SK-N-SH treated with all-trans-retinoic acid at 6 μM for 48 hours (cell line): ENCODE results near the gene TRABD2B.

Source experiments
- ATAC-seq: fragments of 200-7000 bp; cut with Tn5 transposase; 3 replicates; pipeline ENCODE4 v1.9.1; 2020; ENCODE audit warnings: mild to moderate bottlenecking, moderate library complexity
- BACH2 ChIP-seq: fragments of 250-450 bp; sonication (Bioruptor Pico); IDR thresholded peaks from 2 replicates; pipeline ENCODE4 v1.9.0; 2021; ENCODE audit warnings: mild to moderate bottlenecking, borderline replicate concordance
- CSDC2 ChIP-seq: fragments of 250-450 bp; sonication (Bioruptor Pico); IDR thresholded peaks from 2 replicates; pipeline ENCODE4 v1.5.0; 2020; ENCODE audit warnings: mild to moderate bottlenecking, moderate library complexity
- ESRRG ChIP-seq: fragments of 250-450 bp; sonication (Bioruptor Pico); IDR thresholded peaks from 2 replicates; pipeline ENCODE4 v1.6.1; 2021; ENCODE audit warnings: mild to moderate bottlenecking
- GLIS3 ChIP-seq: fragments of 250-450 bp; sonication (Bioruptor Pico); IDR thresholded peaks from 2 replicates; pipeline ENCODE4 v1.5.0; 2020; ENCODE audit warnings: mild to moderate bottlenecking, moderate library complexity
- ISL1 ChIP-seq: fragments of 250-450 bp; sonication (Bioruptor Pico); IDR thresholded peaks from 2 replicates; pipeline ENCODE4 v2.1.2; 2022; ENCODE audit warnings: mild to moderate bottlenecking, moderate library complexity
- OSR1 ChIP-seq: fragments of 250-450 bp; sonication (Bioruptor Pico); IDR thresholded peaks from 2 replicates; pipeline ENCODE4 v1.8.0; 2022; ENCODE audit warnings: moderate library complexity, mild to moderate bottlenecking, inconsistent platforms
- RARB ChIP-seq: fragments of 250-450 bp; sonication (Bioruptor Pico); IDR thresholded peaks from 2 replicates; pipeline ENCODE4 v1.8.0; 2021; ENCODE audit warnings: mild to moderate bottlenecking, moderate library complexity
- SNAI2 ChIP-seq: fragments of 250-450 bp; sonication (Bioruptor Pico); IDR thresholded peaks from 2 replicates; pipeline ENCODE4 v1.5.0; 2020; ENCODE audit warnings: mild to moderate bottlenecking, moderate library complexity
- TCF4 ChIP-seq: fragments of 250-450 bp; sonication (Bioruptor Pico); IDR thresholded peaks from 2 replicates; pipeline ENCODE4 v1.8.0; 2021; ENCODE audit warnings: mild to moderate bottlenecking, moderate library complexity, borderline replicate concordance
- TOX ChIP-seq: fragments of 250-450 bp; sonication (Bioruptor Pico); IDR thresholded peaks from 2 replicates; pipeline ENCODE4 v1.8.0; 2021; ENCODE audit warnings: mild to moderate bottlenecking, moderate library complexity, borderline replicate concordance
- ZC3H10 ChIP-seq: fragments of 250-450 bp; sonication (Bioruptor Pico); IDR thresholded peaks from 2 replicates; pipeline ENCODE4 v1.5.1; 2021; ENCODE audit warnings: mild to moderate bottlenecking, moderate library complexity
- ZFP3 ChIP-seq: fragments of 250-450 bp; sonication (Bioruptor Pico); IDR thresholded peaks from 2 replicates; pipeline ENCODE4 v1.5.0; 2020; ENCODE audit warnings: mild to moderate bottlenecking, moderate library complexity
- ZFP30 ChIP-seq: fragments of 450-650 bp; formaldehyde crosslinking; IDR thresholded peaks from 2 replicates; pipeline ENCODE4 v1.5.0; 2022; ENCODE audit warnings: mild to moderate bottlenecking, moderate library complexity
- ZNF565 ChIP-seq: fragments of 450-650 bp; formaldehyde crosslinking; conservative IDR thresholded peaks from 2 replicates; pipeline ENCODE4 v1.5.0; 2020; ENCODE audit warnings: low read depth, mild to moderate bottlenecking, moderate library complexity
- ZNF70 ChIP-seq: fragments of 450-650 bp; formaldehyde crosslinking; IDR thresholded peaks from 2 replicates; pipeline ENCODE4 v1.5.0; 2020; ENCODE audit warnings: mild to moderate bottlenecking, moderate library complexity
- ZNF8 ChIP-seq: fragments of 450-650 bp; formaldehyde crosslinking; IDR thresholded peaks from 2 replicates; pipeline ENCODE4 v1.5.0; 2020; ENCODE audit warnings: mild to moderate bottlenecking, moderate library complexity
- TF ChIP-seq, protein P1 (sequence below): fragments of 250-450 bp; sonication (Bioruptor Pico); IDR thresholded peaks from 2 replicates; pipeline ENCODE4 v1.5.0; 2020; ENCODE audit warnings: mild to moderate bottlenecking, moderate library complexity
- TF ChIP-seq, protein P2 (sequence below): fragments of 250-450 bp; sonication (Bioruptor Pico); IDR thresholded peaks from 2 replicates; pipeline ENCODE4 v1.8.0; 2020; ENCODE audit warnings: mild to moderate bottlenecking, moderate library complexity, borderline replicate concordance
- TF ChIP-seq, protein P3 (sequence below): fragments of 250-450 bp; sonication (Bioruptor Pico); IDR thresholded peaks from 2 replicates; pipeline ENCODE4 v1.5.1; 2021; ENCODE audit warnings: mild to moderate bottlenecking, moderate library complexity
- TF ChIP-seq, protein P4 (sequence below): fragments of 250-450 bp; sonication (Bioruptor Pico); IDR thresholded peaks from 2 replicates; pipeline ENCODE4 v1.8.0; 2021; ENCODE audit warnings: low read depth, mild to moderate bottlenecking, moderate library complexity, borderline replicate concordance

Gene TRABD2B

DNA sequence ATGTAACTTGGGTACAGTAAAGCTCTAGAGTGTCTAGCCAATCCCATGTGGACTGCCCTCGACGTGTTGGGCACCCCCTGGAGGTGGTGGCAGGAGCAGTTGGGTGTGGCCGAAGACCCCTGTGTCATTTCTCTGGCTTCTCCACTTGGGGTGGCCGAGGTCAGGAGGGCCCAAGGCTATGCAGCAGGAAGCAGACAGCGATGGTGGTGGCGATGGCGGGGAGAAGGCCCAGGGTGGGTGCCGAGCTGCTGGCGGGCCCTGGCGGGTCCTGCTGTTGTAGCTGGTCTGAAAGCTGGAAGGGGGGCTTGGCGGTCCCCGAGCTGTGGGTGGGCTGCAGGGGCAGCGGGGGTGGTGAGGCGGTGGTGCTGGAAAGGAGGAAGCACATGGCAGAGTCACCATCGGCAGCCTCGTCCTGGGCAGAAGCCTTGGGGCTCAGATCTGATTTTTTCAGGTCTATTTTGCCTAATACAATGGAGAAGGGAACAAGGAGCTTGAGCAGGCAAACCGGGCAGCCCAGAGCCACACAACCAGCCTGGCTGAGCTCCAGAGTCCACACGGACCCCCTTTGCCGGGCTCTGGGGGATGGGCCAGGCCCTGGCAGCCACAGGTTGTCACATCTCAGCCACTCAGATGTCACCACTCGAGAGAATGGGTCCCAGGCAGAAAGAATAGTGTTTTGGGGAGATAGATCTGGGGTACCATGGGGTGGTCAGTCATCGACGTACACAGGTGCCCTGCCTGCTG lies 231.3 kb downstream of the TRABD2B start:
- TF ChIP-seq, protein P1, sequence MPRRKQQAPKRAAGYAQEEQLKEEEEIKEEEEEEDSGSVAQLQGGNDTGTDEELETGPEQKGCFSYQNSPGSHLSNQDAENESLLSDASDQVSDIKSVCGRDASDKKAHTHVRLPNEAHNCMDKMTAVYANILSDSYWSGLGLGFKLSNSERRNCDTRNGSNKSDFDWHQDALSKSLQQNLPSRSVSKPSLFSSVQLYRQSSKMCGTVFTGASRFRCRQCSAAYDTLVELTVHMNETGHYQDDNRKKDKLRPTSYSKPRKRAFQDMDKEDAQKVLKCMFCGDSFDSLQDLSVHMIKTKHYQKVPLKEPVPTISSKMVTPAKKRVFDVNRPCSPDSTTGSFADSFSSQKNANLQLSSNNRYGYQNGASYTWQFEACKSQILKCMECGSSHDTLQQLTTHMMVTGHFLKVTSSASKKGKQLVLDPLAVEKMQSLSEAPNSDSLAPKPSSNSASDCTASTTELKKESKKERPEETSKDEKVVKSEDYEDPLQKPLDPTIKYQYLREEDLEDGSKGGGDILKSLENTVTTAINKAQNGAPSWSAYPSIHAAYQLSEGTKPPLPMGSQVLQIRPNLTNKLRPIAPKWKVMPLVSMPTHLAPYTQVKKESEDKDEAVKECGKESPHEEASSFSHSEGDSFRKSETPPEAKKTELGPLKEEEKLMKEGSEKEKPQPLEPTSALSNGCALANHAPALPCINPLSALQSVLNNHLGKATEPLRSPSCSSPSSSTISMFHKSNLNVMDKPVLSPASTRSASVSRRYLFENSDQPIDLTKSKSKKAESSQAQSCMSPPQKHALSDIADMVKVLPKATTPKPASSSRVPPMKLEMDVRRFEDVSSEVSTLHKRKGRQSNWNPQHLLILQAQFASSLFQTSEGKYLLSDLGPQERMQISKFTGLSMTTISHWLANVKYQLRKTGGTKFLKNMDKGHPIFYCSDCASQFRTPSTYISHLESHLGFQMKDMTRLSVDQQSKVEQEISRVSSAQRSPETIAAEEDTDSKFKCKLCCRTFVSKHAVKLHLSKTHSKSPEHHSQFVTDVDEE (CRISPR knock-in tag): no peak
- TF ChIP-seq ZC3H10 (CRISPR knock-in tag) (no peak), OSR1 (CRISPR knock-in tag) (no peak), ZFP30 (CRISPR knock-in tag) (no peak), ZNF565 (CRISPR knock-in tag) (no peak), CSDC2 (CRISPR knock-in tag) (no peak), TCF4 (CRISPR knock-in tag) (no peak), RARB (CRISPR knock-in tag) (no peak), ZNF8 (CRISPR knock-in tag) (no peak), ZNF70 (CRISPR knock-in tag) (no peak), TOX (no peak), BACH2 (CRISPR knock-in tag) (no peak), GLIS3 (no peak), ESRRG (CRISPR knock-in tag) (no peak), SNAI2 (no peak)
- TF ChIP-seq, protein P2, sequence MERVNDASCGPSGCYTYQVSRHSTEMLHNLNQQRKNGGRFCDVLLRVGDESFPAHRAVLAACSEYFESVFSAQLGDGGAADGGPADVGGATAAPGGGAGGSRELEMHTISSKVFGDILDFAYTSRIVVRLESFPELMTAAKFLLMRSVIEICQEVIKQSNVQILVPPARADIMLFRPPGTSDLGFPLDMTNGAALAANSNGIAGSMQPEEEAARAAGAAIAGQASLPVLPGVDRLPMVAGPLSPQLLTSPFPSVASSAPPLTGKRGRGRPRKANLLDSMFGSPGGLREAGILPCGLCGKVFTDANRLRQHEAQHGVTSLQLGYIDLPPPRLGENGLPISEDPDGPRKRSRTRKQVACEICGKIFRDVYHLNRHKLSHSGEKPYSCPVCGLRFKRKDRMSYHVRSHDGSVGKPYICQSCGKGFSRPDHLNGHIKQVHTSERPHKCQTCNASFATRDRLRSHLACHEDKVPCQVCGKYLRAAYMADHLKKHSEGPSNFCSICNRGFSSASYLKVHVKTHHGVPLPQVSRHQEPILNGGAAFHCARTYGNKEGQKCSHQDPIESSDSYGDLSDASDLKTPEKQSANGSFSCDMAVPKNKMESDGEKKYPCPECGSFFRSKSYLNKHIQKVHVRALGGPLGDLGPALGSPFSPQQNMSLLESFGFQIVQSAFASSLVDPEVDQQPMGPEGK (CRISPR knock-in tag): no peak
- TF ChIP-seq, protein P3, sequence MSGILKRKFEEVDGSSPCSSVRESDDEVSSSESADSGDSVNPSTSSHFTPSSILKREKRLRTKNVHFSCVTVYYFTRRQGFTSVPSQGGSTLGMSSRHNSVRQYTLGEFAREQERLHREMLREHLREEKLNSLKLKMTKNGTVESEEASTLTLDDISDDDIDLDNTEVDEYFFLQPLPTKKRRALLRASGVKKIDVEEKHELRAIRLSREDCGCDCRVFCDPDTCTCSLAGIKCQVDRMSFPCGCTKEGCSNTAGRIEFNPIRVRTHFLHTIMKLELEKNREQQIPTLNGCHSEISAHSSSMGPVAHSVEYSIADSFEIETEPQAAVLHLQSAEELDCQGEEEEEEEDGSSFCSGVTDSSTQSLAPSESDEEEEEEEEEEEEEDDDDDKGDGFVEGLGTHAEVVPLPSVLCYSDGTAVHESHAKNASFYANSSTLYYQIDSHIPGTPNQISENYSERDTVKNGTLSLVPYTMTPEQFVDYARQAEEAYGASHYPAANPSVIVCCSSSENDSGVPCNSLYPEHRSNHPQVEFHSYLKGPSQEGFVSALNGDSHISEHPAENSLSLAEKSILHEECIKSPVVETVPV (CRISPR knock-in tag): no peak
- TF ChIP-seq, protein P4, sequence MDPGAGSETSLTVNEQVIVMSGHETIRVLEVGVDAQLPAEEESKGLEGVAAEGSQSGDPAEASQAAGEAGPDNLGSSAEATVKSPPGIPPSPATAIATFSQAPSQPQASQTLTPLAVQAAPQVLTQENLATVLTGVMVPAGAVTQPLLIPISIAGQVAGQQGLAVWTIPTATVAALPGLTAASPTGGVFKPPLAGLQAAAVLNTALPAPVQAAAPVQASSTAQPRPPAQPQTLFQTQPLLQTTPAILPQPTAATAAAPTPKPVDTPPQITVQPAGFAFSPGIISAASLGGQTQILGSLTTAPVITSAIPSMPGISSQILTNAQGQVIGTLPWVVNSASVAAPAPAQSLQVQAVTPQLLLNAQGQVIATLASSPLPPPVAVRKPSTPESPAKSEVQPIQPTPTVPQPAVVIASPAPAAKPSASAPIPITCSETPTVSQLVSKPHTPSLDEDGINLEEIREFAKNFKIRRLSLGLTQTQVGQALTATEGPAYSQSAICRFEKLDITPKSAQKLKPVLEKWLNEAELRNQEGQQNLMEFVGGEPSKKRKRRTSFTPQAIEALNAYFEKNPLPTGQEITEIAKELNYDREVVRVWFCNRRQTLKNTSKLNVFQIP (CRISPR knock-in tag): no peak
- no peak for ATAC-seq

DNA sequence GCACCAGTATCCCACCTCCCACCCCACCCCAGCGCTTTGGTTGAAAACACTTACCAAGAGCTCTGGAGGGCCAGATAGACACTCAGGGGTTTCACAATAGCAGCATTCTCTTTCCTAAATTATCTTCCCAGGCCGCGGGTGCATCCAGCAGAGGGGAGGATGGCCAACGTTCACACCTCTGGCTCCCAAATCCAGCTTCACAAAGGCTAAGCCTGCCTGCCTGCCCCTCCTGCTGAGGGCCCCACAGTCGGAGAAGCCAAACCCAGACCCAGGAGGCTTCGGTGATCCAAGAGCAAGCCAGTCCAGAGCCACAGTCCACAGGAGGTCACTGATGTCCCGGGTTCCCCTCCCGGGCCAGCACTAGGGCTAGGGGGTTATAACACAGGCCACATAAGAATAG lies 231.9 kb downstream of the TRABD2B start:
- ATAC-seq: no peak
- TF ChIP-seq ESRRG (CRISPR knock-in tag): no peak
- TF ChIP-seq, all 23 proteins: peak for 0

DNA sequence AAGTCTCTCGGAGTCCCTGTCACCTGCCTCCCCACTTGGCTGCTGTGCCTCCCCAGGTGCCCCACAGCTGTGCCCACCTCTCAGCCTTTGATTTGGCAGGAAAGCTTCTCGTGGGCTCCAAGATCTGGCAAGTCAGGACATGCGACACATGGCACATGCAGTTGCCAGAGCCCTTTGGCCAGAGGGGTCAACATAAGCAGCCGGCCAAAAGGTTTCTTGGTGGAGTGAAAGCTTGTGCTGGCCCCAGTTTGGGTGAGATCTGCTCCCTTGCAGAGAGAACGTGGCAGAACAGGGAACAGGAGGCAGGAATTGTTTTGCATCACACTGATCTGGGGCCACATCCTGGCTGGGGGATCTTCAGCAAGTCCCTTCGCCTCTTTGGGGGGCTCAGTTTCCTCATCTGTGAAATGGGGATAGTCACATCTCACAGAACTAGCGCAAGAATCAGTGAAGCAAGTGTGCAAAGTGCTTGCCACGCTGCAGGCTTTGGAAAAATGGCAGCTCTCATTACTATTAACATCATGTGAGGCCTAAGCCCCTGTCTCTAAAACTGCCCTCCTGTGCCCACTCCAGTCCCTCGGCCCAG lies 232.6 kb downstream of the TRABD2B start:
- ATAC-seq: no peak

More for the DNA sequence above, 232.6 kb downstream of the TRABD2B start:
- TF ChIP-seq, protein P2 (CRISPR knock-in tag): no peak
- TF ChIP-seq ZNF565 (CRISPR knock-in tag): no peak
- TF ChIP-seq ESRRG (CRISPR knock-in tag): no peak
- no peak for TF ChIP-seq ZNF70 (CRISPR knock-in tag)
- TF ChIP-seq ZC3H10 (CRISPR knock-in tag): no peak
- no peak for TF ChIP-seq ZFP3
- TF ChIP-seq ZNF8 (CRISPR knock-in tag): no peak
- TF ChIP-seq GLIS3: no peak
- TF ChIP-seq ISL1 (CRISPR knock-in tag): no peak
- no peak for TF ChIP-seq OSR1 (CRISPR knock-in tag)
